A549 (cell line): ENCODE data around the gene GBF1. TPM values are rescaled to one million over a fixed set of nuclear protein-coding genes. Genes with fewer than 3 reads are reported as not detected.
A peak's percentile ranks its signal among the peaks of the same experiment; 100 is the strongest.

Source experiments
- ATAC-seq, 2 experiments: fragments of 200-7000 bp in 1 of 2; fragments of >200 bp in 1 of 2; cut with Nextera tagmentation in 1 of 2; cut with Tn5 transposase in 1 of 2; 3 replicates each; pipeline versions ENCODE4 v1.8.0 to v1.9.1; 2018 to 2020; ENCODE audit warnings: mild to moderate bottlenecking in 1 of 2, moderate library complexity in 1 of 2
- CTCF ChIA-PET: fragments of 300-600 bp; sonication (Branson Sonifier 250); formaldehyde crosslinking; extraction: SDS; loops from one replicate; lab custom pipeline; 2021; ENCODE audit warnings: antibody characterized with exemption, inconsistent platforms; lab: Yijun Ruan, JAX
- POLR2A ChIA-PET: fragments of 350-600 bp; formaldehyde crosslinking; extraction: SDS; loops from one replicate; lab custom pipeline; 2021; ENCODE audit warnings: antibody characterized with exemption, inconsistent platforms; lab: Yijun Ruan, JAX
- DNase-seq, 2 experiments: peaks; one replicate each; pipeline versions ENCODE4 v3.0.0 to v3.0.0-alpha.2; 2011 to 2016; ENCODE audit warnings: low read depth in 1 of 2, low spot score in 1 of 2
- FAIRE-seq: peaks from 2 replicates; lab custom pipeline; 2011; peaks lifted over from hg19 to GRCh38; lab: Jason Lieb, UNC
- H3K27ac ChIP-seq, 2 experiments: fragments of >200 bp; sonication (Bioruptor Twin); formaldehyde crosslinking; 3 replicates each; pipeline ENCODE4 v1.5.1; 2016 to 2017
- H3K4me1 ChIP-seq: fragments of >200 bp; sonication (Bioruptor Twin); formaldehyde crosslinking; 3 replicates; pipeline ENCODE4 v1.6.1; 2016
- H3K4me2 ChIP-seq: fragments of >200 bp; sonication (Bioruptor Twin); formaldehyde crosslinking; 3 replicates; pipeline ENCODE4 v1.6.1; 2016
- H3K4me3 ChIP-seq: fragments of >200 bp; sonication (Bioruptor Twin); formaldehyde crosslinking; 3 replicates; pipeline ENCODE4 v1.5.1; 2016
- H3K9me3 ChIP-seq: fragments of >200 bp; sonication (Bioruptor Twin); formaldehyde crosslinking; 3 replicates; pipeline ENCODE4 v1.6.1; 2016
- ATOH8 ChIP-seq: fragments of 250-450 bp; sonication (Bioruptor Pico); IDR thresholded peaks from 2 replicates; pipeline ENCODE4 v1.5.0; 2020; ENCODE audit warnings: low read depth, mild to moderate bottlenecking, moderate library complexity
- FOSB ChIP-seq: fragments of 250-450 bp; sonication (Bioruptor Pico); IDR thresholded peaks from 2 replicates; pipeline ENCODE4 v1.5.0; 2020; ENCODE audit warnings: mild to moderate bottlenecking, moderate library complexity
- HES2 ChIP-seq: fragments of >200 bp; sonication (Bioruptor Twin); formaldehyde crosslinking; IDR thresholded peaks from 2 replicates; pipeline ENCODE4 v1.6.1; 2016
- HMGXB4 ChIP-seq: fragments of 250-450 bp; sonication (Bioruptor Pico); IDR thresholded peaks from 2 replicates; pipeline ENCODE4 v1.5.0; 2021; ENCODE audit warnings: mild to moderate bottlenecking, moderate library complexity, borderline replicate concordance
- HOXA7 ChIP-seq: fragments of 250-450 bp; sonication (Bioruptor Pico); IDR thresholded peaks from 2 replicates; pipeline ENCODE4 v1.5.0; 2020; ENCODE audit warnings: mild to moderate bottlenecking, moderate library complexity
- HOXB5 ChIP-seq: fragments of 250-450 bp; sonication (Bioruptor Pico); IDR thresholded peaks from 2 replicates; pipeline ENCODE4 v1.5.0; 2020; ENCODE audit warnings: mild to moderate bottlenecking, moderate library complexity
- PHF8 ChIP-seq: fragments of 200-600 bp; sonication (generic); IDR thresholded peaks from 2 replicates; pipeline ENCODE4 v1.6.1; 2016; ENCODE audit warnings: low read depth, mild to moderate bottlenecking, antibody characterized with exemption, moderate library complexity, borderline replicate concordance
- POLR2AphosphoS2 ChIP-seq: conservative IDR thresholded peaks from 2 replicates; pipeline ENCODE4 v1.6.1; 2012; ENCODE audit warnings: low read length, improper control_type of control experiment, inconsistent platforms
- RAD21 ChIP-seq, 2 experiments: fragments of >200 bp in 1 of 2; sonication (Bioruptor Twin) in 1 of 2; formaldehyde crosslinking in 1 of 2; IDR thresholded peaks in 1 of 2; conservative IDR thresholded peaks in 1 of 2; 2 replicates in 1 of 2; 3 replicates in 1 of 2; pipeline ENCODE4 v1.6.1; 2012 to 2018; ENCODE audit warnings: inconsistent platforms in 1 of 2
- RCOR1 ChIP-seq: fragments of 150-350 bp; IDR thresholded peaks from 2 replicates; pipeline ENCODE4 v1.6.1; 2014; ENCODE audit warnings: antibody characterized with exemption, low read length, low read depth
- RNF2 ChIP-seq: fragments of 200-600 bp; sonication (generic); IDR thresholded peaks from 2 replicates; pipeline ENCODE4 v1.6.1; 2016; ENCODE audit warnings: low read depth, mild to moderate bottlenecking, antibody characterized with exemption, moderate library complexity, borderline replicate concordance
- SREBF2 ChIP-seq: fragments of 450-650 bp; IDR thresholded peaks from 2 replicates; pipeline ENCODE4 v1.6.1; 2014; ENCODE audit warnings: mild to moderate bottlenecking, moderate library complexity
- TFCP2L1 ChIP-seq: fragments of 250-450 bp; sonication (Bioruptor Pico); IDR thresholded peaks from 2 replicates; pipeline ENCODE4 v1.5.0; 2021; ENCODE audit warnings: mild to moderate bottlenecking
- USF2 ChIP-seq: fragments of 450-650 bp; IDR thresholded peaks from 2 replicates; pipeline ENCODE4 v1.6.1; 2014; ENCODE audit warnings: antibody characterized with exemption
- WGBS: methylation state at CpG from one replicate; pipeline ENCODE4 v1.1.6; 2017; ENCODE audit errors: missing lambda C conversion rate; 5-methylcytosine and 5-hydroxymethylcytosine counted together
- polyA plus RNA-seq, 4 experiments: library from polyadenylated mRNA; depleted of rRNA in 3 of 4; stranded (reverse); fragments of >200 nt; fragmentation: RNase III in 1 of 4; extraction: RNeasy Plus Mini Kit Qiagen cat#74134 plus additional on column Dnase treatment in 1 of 4; gene quantifications; 2 replicates in 3 of 4; 3 replicates in 1 of 4; pipeline ENCODE4 v1.2.3, GENCODE V29; 2011 to 2017

GBF1 gene
- polyA plus RNA-seq, 2 of the 4 experiments (the other 2 are of a cell fraction), result 20.4 to 21.3 TPM

- Histone ChIP-seq H3K4me2 (peak overlapping the region; percentile 68; the same call in 2 of the 3 replicates), H3K27ac (peak overlapping the region; percentile 30 to 78; a peak in 4 of 6 replicates), H3K4me3 (no peak overlapping the region), H3K4me1 (peaks cover 30% of the 10 kb centered on the region), H3K9me3 (no peaks in the 10 kb centered on the region)
- FAIRE-seq, result no peak
- TF ChIP-seq PHF8, result no peak
- POLR2A ChIA-PET, result no interaction called here
- no peak for ATAC-seq
- CTCF ChIA-PET, result interaction anchor here (0.8 to 16.2 kb wide), 11 partner anchors 7 to 233 kb away, joined by 3 to 450 read pairs (median 30); partner anchors contain the start of genes CUEDC2, ELOVL3, FBXL15 and NFKB2
- 80% methylated on average over 5 of the region's 5 CpGs for WGBS
- no peak for DNase-seq
Measured at GRCh38 chr10:102402512-102402896, 157.2 kb downstream of the GBF1 start.

GRCh38 chr10:102403115-102403514, 157.8 kb downstream of the GBF1 start:
- Histone ChIP-seq H3K9me3 (no peaks in the 10 kb centered on the region), H3K4me1 (peaks cover 30% of the 10 kb centered on the region), H3K4me2 (no peak overlapping the region), H3K4me3 (no peak overlapping the region), H3K27ac (peak overlapping the region in 1 of 2 experiments; percentile 78; a peak in 3 of 6 replicates)
- TF ChIP-seq RNF2 (no peak), HMGXB4 (CRISPR knock-in tag) (no peak), FOSB (CRISPR knock-in tag) (no peak), HOXA7 (CRISPR knock-in tag) (no peak), RCOR1 (no peak)
- ATAC-seq (no peak), DNase-seq (no peak), FAIRE-seq (no peak)
- 80% methylated on average over 10 of the region's 13 CpGs for WGBS
- ChIA-PET CTCF (interaction anchor here (0.5 to 16.2 kb wide), 20 partner anchors 8 to 353 kb away, joined by 3 to 450 read pairs (median 5); partner anchors contain the start of genes CUEDC2, ELOVL3, FBXL15 and NFKB2), POLR2A (interaction anchor here (1.1 kb wide), 1 partner anchor 18 kb away, joined by 6 read pairs; the partner anchor contains the start of gene FBXL15)

GRCh38 chr10:102404361-102405107, 159.2 kb downstream of the GBF1 start:
- ChIA-PET CTCF (interaction anchor here (0.9 to 16.2 kb wide), 16 partner anchors 9 to 235 kb away, joined by 3 to 450 read pairs (median 7); partner anchors contain the start of genes CUEDC2, ELOVL3, FBXL15 and NFKB2), POLR2A (interaction anchor here (0.6 to 1.2 kb wide), 4 partner anchors 9 to 22 kb away, joined by 3 to 6 read pairs (median 4); partner anchors contain the start of genes FBXL15 and NFKB2)
- Histone ChIP-seq H3K9me3 (no peaks in the 10 kb centered on the region), H3K4me1 (peaks cover 24% of the 10 kb centered on the region), H3K4me2 (no peak overlapping the region), H3K4me3 (no peak overlapping the region), H3K27ac (no peak overlapping the region)
- TF ChIP-seq HOXB5 (CRISPR knock-in tag) (no peak), TFCP2L1 (CRISPR knock-in tag) (0 out of 2 replicates have a peak, but pooled peaks have one; percentile 20)
- no peak for ATAC-seq
- 85% methylated on average over 16 of the region's 17 CpGs for WGBS
- FAIRE-seq, result no peak
- no peak for DNase-seq

GRCh38 chr10:102405108-102405571, 159.8 kb downstream of the GBF1 start:
- no peak for FAIRE-seq
- 95% methylated on average over 5 of the region's 19 CpGs for WGBS
- POLR2A ChIA-PET, result interaction anchor here (0.9 to 1.2 kb wide), 2 partner anchors 10 to 21 kb away, joined by 3 to 4 read pairs; partner anchors contain the start of gene NFKB2
- no peak for DNase-seq
- CTCF ChIA-PET, result interaction anchor here (1.0 to 16.2 kb wide), 10 partner anchors 10 to 235 kb away, joined by 3 to 450 read pairs (median 51); partner anchors contain the start of genes CUEDC2, ELOVL3, FBXL15 and NFKB2
- Histone ChIP-seq H3K4me1 (peaks cover 19% of the 10 kb centered on the region), H3K4me3 (no peak overlapping the region), H3K4me2 (no peak overlapping the region), H3K9me3 (no peaks in the 10 kb centered on the region), H3K27ac (no peak overlapping the region)
- TF ChIP-seq SREBF2 (no peak), RAD21 (conservative IDR thresholded peaks at IDR 0.05 in 1 of 2, IDR thresholded peaks at IDR 0.05 in 1 of 2) (no peak), HES2 (no peak), TFCP2L1 (CRISPR knock-in tag) (no peak), USF2 (no peak), ATOH8 (no peak), POLR2AphosphoS2 (peak; percentile 80; the same call in 1 of the 2 replicates)
- no peak for ATAC-seq
